GM18499 (cell line): ENCODE results near the gene MAP3K6.

Experiments used
- ATAC-seq: cut with Tn5 transposase; IDR thresholded peaks from one replicate; pipeline ENCODE4 v1.9.1; 2021; ENCODE audit warnings: moderate number of reproducible peaks; ENCODE audit not compliant: insufficient read depth, unreplicated experiment

The MAP3K6 gene

DNA sequence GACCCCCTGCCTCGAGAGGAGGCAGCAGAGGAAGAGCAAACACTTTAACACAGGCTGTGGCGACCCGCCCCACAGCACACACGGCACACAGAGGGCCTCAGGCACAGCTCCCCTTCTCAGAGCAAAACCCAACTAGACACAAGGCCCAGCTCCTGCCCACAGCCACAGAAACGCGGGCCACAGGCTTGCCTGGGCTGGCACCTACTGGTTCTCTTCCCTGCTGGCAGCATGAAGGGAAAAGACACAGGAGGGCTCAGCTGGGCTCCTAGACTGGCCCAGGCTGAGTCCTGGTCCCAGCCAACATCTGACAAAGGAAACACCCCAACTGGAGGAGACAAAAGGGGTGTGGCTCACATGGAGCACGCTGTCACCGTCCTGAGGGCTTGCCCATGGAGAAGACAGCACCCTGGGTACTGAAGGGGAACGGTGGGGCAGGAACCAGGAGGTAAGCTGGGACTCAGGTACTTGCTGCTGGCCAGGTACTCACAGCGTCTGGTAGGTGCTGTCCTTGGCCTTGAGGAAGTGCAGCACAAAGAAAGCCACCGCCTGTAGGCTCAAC, 12.9 kb upstream of the MAP3K6 start:
- no peak for ATAC-seq

DNA sequence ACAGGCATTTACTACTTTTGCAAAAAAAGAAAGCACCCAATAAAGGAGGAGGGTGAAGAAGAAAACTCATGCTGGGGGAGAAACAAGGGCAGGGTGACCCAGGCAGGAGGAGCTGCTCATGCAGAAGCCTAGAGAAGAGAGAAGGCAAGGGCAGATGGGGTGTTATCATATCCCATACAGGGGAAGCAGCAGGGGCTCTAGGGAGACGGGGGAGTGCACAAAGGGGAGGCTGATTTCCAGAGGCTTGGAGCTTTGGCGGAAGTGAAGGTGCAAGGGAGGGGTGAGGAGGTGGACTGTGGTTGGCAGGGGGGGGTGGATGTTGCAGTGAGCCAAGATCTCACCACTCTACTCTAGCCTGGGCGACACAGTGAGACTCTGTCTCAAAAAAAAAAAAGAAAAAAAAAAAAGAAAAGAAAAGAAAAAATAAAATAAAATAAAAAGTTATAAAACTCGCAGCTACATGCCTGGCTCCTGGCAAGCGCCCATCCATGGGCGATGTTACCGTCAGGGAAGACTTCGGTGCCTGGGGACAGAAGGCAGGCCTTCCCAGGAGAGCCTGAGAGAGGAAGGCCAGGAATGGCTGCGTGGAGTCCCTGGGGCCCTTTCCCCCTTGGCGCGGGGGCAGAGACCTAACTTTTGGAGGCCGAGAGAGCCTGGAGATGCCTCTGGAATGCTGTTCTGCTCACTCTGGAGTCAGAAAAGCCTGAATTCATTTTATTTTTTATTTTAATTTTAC, 11.2 kb upstream of the MAP3K6 start:
- ATAC-seq: no peak

DNA sequence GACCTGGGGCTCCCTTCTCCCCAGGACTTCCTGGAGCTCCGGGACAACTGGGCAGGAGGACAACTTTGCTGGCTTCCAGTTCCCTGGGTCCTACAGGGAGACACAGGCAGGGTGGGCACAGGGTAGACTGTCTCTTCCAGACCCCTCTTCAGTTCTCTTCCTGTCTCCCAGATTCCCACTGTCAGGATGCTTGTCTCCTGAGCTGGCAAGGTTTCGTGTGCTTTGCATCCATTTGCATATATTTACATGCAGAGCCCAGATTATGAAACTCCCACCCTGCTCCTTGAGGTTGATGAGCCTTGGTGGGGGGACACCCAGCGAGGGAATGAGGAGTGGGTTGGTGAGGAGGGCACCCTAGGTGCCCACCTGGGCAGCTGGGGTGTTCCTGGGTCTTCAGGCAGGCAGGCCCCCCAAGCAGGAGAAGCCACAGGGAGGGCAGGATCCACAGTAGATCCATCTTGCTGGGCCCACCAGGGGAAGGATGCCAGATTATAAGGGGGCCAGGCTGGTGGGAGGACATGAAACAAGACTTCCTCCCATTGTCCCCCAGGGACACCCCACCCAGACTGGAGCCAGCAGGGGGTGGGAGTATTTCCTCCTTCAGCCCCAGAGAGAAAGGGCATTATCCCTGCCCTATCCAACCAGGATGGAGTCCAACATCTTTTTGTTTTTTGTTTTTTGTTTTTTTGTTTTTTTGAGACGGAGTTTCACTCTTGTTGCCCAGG, 7.8 kb upstream of the MAP3K6 start, which contains the start of gene FCN3:
Gene FCN3, minus strand, starts transcription at position 463 of the 725 bp plus-strand sequence. Its CDS starts 6 bp downstream, at position 457.
- ATAC-seq: no peak

DNA sequence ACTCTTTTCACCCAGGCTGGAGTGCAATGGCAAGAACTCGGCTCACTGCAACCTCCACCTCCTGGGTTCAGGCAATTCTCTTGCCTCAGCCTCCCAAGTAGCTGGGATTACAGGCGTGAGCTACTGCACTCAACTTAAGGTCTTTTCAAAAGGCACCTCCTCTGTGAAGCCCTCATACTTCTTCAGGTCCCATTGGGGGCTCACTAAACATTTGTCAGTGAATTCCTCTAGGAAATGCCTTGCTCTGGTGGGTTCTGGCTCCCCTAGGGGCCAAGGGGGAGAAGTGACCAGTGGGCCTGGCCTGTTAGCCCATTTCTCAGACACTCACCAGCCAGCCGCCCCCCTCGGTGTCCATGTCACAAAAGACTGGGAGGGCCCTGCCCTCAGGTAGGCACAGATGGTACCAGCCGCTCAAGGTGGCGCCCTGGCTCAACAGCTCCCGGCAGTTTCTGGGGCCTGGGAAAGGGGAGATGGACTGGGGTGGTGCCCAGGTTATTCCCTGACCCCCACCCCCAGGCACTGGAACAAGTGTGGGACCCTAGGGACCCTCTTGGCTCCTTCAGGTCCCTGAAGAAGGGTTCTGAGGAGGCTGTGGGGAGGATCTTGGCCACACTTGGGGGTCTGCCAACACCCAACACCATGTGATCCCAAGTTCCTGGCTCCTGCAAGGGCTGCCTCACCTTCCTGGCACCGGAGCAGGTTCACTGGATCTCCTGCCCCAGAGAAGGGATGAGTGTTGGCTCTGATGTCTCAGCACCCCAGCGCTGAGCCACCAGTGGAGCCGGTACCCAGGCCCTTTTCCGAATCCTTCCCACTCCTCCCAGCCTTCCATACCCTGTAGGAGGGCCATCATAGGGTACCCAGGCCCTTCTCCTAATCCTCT, 6.3 kb upstream of the MAP3K6 start:
- no peak for ATAC-seq

DNA sequence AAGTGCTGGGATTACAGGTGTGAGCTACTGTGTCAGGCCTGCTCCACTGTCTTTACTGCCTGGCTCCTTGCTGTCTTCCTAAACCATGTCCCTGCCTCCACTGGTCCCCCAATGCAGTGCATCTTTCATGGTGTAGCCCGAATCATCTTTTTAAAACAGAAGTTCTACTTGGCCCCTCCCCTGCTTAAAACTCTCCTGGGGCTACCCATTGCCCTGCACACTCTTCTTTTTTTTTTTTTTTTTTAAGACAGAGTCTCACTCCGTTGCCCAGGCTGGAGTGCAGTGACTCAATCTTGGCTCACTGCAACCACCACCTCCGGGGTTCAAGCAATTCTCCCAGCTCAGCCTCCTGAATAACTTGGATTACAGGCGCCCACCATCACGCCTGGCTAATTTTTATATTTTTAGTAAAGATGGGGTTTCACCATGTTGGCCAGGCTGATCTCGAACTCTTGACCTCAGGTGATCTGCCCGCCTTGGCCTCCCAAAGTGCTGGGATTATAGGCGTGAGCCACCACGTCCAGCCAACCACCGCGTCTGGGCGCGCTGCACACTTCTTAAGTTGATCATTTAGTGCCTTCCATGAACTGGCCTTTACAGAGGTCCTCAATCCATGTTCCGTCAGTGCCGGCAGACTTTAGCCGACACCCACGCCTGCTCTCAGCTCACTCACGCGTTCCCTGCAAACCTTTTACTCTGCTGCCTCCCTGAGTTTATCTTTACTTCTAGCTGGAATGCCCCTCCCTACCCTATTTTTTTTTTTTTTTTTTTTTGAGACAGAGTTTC, 5.5 kb upstream of the MAP3K6 start:
- ATAC-seq: no peak

DNA sequence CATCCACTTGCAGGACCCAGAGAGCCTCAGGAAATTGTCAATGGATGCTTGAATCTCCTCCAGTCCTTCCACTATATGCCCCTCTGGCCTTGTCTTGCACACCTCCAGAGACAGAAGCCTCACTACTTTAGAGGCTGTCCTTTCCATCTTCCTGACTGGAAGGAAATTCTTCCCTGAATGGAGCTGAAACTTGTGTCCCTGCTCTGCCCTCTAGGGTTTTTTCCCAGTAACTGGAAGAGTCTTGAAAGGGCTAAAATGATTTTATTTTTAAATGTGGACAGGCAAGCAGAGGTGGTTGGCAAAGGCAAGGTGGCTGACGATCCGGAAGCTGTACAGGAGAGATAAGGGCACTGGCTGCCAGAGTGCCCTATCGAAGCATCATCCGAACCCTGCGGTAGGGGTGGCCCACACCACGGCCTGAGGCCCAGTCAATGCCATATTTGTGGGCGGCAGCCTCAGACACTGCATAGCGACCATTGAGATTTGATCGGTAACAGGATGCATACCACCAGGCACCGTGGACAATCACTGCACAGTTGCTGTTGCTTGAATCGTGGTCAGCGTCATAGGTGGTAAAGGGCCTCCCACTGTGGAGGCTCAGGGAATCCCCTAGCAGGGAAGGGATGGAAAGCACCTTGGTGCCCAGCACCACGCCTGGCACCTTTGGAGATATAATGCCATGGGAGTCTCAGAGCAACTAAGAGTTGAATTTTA, 2.3 kb upstream of the MAP3K6 start:
- ATAC-seq: no peak

DNA sequence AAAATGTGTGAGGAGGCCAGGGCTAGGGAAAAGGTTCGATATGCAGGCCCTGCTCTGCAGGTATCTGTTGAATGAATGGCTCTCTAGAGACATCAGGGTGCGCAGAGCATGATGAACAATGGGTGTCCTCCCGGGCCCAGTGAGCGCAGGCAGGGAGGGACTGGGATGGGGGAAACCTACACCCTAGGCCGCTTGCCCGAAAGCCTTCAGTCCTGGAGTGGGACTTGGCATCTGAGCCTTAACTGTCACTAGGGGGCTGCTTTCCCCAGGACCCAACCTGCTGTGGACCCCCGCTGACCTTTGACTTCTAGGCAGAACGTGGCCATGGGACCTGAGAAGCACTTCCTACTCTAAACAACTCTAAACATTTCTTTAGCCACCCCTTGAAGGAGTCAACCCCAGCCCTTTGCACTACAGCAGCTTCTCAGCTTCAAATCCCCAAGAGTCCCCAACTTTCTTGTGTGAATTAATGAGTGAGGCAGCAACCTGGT, 444 bp upstream of the MAP3K6 start:
- no peak for ATAC-seq

DNA sequence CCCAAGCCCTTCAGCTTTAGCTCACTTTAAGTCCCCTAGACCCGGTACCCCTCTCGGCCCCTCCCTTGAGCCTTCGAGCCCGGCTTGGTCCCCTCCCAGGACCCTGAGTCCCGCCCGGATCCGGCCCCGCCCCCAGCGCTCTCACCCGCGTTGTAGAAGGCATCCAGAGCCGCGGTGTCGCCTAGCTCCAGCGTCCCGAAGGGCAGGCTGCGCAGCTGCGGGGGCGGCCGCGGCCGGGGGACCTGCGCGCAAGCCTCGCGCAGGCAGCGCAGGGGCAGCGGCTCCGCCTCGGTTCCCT, 699 bp downstream of the MAP3K6 start:
- ATAC-seq: no peak

DNA sequence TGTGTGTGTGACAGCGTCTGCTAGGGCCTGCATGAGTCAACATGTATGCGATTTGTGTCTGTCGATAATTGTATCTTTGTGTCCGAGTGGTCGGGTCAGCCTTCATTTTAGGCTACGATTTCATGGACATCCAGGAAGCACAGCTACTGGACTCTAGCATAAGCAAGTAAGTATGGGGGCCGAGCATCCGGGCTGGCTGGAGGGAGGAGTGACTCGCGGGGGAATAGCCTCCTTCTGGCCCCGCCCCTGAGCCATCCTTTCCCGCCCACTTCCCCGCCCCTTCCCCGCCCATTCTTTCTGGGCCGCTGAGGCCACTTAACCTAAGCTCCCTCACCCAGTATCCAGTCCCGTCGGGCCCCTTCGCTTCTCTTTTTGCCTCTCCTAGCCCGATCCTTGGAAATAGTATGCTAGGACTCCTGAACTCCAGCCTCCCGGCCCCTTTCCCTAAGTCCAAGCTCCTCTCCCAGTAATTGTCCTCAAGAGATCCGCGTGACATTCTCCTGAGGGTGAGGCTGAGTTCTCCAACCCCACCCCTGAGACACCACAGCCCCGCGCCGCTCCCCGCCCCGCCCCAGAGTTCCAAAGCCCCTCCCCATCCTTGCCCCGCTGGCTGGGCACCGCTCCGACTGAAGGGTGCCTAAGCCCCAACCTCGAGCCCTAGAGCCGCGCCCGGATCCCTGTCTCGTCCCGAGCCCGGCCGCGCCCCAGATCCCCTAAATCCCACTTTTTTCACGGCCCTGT, 1.2 kb downstream of the MAP3K6 start:
- ATAC-seq: no peak

DNA sequence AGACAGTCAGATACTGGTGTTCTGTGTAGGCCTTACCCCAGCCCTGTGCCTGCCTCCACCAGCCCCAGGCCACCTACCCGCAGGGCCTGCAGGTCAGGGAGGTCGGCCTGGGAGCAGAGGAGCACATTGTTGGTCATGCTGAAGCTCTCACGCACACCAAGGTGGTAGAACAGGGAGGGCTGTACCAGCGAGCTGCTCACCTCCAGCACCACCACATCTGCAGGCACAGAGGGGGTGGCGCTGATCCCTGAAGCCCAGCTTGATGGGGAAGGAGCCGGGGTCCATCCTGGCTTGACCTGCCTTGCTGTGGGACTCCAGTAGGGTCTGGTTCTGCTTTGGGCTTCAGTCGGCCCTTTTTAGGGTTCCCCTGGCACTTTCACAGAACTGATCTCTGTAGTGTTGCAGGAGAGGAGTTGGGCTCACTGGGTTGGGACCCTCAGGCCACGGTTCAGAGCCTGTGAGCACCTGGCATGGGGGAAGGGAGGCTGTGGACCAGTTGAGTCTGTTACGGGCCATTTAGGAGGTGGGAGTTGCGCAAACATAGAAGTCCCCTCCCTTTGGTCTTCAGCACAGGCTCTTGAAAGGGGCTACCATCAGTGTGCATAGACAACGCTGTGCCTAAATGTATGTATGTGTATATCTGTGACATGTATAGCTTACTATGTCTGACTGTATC, 1.9 kb downstream of the MAP3K6 start:
- ATAC-seq: no peak

DNA sequence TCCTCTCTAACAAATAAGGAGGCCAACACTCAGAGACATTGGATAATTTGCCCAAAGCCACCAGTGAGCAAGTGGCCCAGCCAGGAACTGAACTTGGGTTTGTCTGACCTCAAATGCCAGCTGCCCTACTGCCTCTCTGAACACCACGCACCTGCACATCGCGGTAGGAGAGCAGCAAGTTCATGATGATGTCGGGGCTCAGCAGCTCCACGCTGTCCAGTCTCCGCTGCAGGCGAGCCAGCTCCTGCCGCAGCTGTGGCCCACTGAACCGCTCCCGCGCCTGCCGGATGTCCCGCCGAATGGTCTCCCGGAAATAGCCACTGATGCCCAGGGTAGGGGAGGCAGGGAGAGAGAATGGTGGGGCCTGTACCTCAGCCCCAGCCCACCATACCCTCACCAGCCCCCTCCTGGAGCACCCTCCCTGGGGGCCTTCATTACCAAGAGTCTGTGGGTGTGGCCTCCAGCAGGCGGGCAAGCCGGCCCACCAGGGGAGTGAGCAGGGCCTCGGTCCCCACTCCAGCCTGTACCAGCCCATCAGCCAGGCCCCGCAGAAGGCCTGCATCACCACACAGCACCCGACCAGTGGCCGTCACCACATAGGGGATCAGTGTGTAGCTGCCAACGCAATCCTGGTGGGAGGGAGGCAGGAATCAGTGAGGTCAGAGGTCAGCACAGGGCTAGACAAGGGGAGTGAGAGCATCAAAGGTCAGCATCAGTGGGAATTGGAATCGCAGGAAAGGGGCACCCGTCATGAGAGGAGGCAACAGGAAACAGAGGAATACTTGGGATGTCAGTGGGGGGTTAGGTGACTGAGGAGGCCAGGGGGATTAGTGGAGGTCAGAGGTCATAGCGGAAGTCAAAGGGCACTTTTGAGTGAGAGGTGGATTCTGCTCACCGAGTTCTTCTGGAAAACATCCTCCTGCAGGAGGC, 2.7 kb downstream of the MAP3K6 start:
- no peak for ATAC-seq

DNA sequence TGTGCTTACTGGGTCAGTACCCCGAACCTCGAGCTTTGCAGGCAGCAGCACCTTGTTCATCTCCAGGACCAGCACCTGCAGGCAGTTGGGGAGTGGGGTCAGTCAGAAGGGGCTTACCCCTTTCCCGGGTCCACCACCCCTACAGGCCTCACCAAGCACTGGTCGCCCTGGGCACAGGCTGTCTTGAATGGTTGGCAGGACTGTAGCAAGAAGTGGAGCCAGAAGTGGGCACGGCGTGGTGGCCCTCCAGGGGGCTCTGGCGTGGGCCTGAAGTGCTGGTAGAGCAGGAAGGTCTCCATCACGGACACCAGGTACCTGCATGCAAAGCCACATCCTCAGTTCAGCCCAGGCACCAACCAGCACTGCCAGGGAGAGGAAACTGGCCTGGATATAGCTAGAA, 5.2 kb downstream of the MAP3K6 start:
- ATAC-seq: no peak

DNA sequence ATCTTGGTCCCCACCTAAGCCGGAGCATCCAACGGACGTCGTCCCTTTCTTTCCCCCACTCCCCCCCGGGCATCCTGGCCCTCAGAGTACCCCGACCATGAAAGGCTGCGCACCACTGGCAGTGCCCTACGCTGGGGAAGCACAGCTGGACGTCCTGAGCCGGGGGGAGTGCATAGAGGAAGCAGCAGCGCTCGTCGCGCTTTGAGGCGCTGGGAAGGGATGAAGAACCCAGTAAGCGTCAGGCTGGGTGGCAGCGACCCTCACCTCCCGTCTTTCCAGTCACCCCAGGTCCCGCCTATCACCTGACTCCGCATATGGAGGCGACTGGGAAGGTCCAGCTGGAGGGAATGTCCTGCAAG, 5.7 kb downstream of the MAP3K6 start:
- ATAC-seq: no peak

DNA sequence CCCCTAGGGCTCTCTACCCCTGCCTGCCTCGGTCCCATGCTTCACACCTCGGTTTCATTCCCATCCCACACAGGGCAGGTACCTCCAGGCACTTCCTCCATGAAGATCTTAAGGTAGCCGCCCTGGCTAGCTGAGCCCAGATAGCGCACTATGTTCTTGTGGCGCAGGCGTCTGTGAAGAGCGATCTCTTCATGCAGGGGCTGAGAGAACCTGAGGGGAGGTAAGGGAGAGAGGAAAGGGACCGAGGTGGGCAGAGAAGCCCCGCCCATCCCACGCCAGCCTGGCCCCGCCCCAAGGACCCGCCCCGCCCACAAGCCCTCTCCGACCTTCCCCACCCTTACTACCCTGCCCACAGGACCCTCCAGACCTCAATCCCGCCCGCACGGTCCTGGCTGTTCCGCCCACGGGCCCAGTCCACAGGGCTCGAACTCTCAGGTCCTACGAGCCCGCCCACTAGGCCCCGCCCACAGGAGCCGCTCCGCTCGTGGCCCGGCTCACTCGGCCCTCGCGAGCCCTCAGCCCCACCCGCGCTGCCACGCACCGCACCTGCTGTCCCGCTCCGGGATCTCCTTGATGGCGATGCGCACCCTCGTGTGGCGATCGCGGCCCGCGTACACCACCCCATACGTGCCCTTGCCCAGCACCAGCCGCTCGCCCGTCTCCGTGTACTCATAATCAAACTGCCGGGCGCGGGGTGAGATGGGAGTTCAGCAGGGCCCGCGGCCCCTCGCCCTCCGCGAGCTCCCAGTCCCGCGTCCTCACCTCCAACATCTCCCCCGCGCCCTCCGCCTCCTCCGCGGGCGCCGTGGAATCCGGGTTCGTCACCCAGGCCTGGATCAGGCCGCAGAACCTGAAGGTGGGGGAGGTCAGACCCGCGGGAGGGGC, 6.4 kb downstream of the MAP3K6 start:
- no peak for ATAC-seq

DNA sequence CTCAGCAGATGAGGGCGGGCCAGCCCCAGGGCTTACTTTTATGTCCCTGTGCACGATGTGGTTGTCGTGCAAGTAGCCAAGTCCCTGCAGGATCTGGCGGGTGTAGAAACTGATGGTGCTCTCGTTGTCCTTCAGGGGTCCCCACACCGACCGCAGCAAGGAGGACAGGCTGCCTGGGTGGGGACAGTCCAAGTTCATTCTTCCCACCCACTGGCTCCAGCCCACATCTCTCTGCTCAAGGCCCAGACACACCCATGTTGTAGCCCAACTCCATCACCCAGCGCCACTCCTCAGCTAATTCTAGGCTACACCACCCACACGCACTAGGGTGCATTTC, 7.0 kb downstream of the MAP3K6 start:
- ATAC-seq: no peak

DNA sequence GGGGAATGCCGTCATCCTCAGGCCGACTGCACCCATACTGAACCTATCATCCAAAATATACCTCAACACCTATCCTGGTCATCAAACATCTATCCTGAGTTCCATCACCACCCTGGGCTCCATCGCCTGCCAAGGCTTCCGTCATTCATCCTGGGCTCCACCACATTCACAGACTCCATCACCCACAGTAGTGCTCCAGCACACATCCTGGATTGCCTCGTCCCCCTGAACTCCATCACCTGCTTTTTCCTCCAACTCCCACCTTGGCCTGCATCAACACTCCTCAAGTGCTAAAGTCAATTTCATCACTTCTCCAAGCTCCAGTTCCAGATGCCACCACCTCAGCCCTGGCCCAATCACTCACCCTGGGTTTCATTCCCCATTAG, 7.8 kb downstream of the MAP3K6 start:
- no peak for ATAC-seq
